DMS114 treated with DMSO at 0.1 percent for 48 hours (cell line): ENCODE results near the gene RASA3.
A peak's percentile ranks its signal among the peaks of the same experiment; 100 is the strongest.

Experiments
- DNase-seq: peaks from one replicate; lab custom pipeline; 2025; ENCODE audit not compliant: unreplicated experiment; lab: John Stamatoyannopoulos, UW

The RASA3 gene

GRCh38 chr13:113962975-113963374 is 169.4 kb downstream of the RASA3 start:
- no peak for DNase-seq

- DNase-seq = no peak
Measured at GRCh38 chr13:113962386-113962785, 170.0 kb downstream of the RASA3 start.

- no peak for DNase-seq
Measured at GRCh38 chr13:113960276-113960948, 172.0 kb downstream of the RASA3 start.

GRCh38 chr13:113959198-113959597 is 173.2 kb downstream of the RASA3 start:
- DNase-seq = no peak

GRCh38 chr13:113958373-113958772 is 174.1 kb downstream of the RASA3 start:
- no peak for DNase-seq

- DNase-seq = no peak
Measured at GRCh38 chr13:113956571-113956970, 175.9 kb downstream of the RASA3 start.

- no peak for DNase-seq
Measured at GRCh38 chr13:113955691-113956090, 176.7 kb downstream of the RASA3 start.

- DNase-seq = no peak
Measured at GRCh38 chr13:113955235-113955634, 177.2 kb downstream of the RASA3 start.

GRCh38 chr13:113954046-113954835 is 178.2 kb downstream of the RASA3 start:
- DNase-seq = no peak

- no peak for DNase-seq
Measured at GRCh38 chr13:113953561-113953960, 178.9 kb downstream of the RASA3 start.

GRCh38 chr13:113952983-113953520 is 179.4 kb downstream of the RASA3 start:
- DNase-seq = no peak

- no peak for DNase-seq
Measured at GRCh38 chr13:113952151-113952982, 180.1 kb downstream of the RASA3 start.

- peak; percentile 12 for DNase-seq
Measured at GRCh38 chr13:113951246-113951999, 181.0 kb downstream of the RASA3 start.

- DNase-seq = no peak
Measured at GRCh38 chr13:113950451-113951245, 181.8 kb downstream of the RASA3 start.

- DNase-seq = no peak
Measured at GRCh38 chr13:113949546-113949945, 182.9 kb downstream of the RASA3 start.

- no peak for DNase-seq
Measured at GRCh38 chr13:113948034-113948742, 184.2 kb downstream of the RASA3 start.

GRCh38 chr13:113947311-113948033 is 185.0 kb downstream of the RASA3 start:
- DNase-seq = no peak

- no peak for DNase-seq
Measured at GRCh38 chr13:113946409-113947181, 185.8 kb downstream of the RASA3 start.
